HepG2 (cell line): Measurements from ENCODE around the gene NME9. TPM values are rescaled to one million over a fixed set of nuclear protein-coding genes. Genes with fewer than 3 reads are reported as not detected.

ENCODE experiments used
- ATAC-seq: fragments of 200-7000 bp; cut with Tn5 transposase; 3 replicates; pipeline ENCODE4 v1.9.1; 2020; ENCODE audit warnings: mild to moderate bottlenecking, moderate library complexity
- BruUV-seq: library from RNA; stranded (reverse); fragments of 400-500 nt; replicated peaks from 2 replicates; lab custom pipeline; 2021; lab: Mats Ljungman, UMichigan
- CTCF ChIA-PET: fragments of 300-600 bp; formaldehyde crosslinking; extraction: SDS; loops from one replicate; lab custom pipeline; 2021; ENCODE audit warnings: low total read pairs, inconsistent platforms, low intra/inter-chr PET ratio; lab: Yijun Ruan, JAX
- POLR2A ChIA-PET: fragments of 350-600 bp; sonication (Branson Sonifier 250); formaldehyde crosslinking; loops from one replicate; lab custom pipeline; 2020; ENCODE audit warnings: antibody characterized with exemption, inconsistent platforms; lab: Yijun Ruan, JAX
- DNase-seq: peaks from one replicate; pipeline ENCODE4 v3.0.0-alpha.2; 2015; ENCODE audit warnings: low spot score
- FAIRE-seq: peaks from 3 replicates; lab custom pipeline; 2011; peaks lifted over from hg19 to GRCh38; lab: Jason Lieb, UNC
- H2AFZ ChIP-seq: one replicate; pipeline ENCODE4 v1.6.1; 2011; ENCODE audit warnings: low read length, inconsistent platforms
- H3K27ac ChIP-seq: fragments of 300-600 bp; 3 replicates; pipeline ENCODE4 v1.8.0; 2011; ENCODE audit warnings: mixed run types, mild to moderate bottlenecking, mixed read lengths, low read length, inconsistent platforms; ENCODE audit not compliant: insufficient read depth; ENCODE audit errors: extremely low read length
- H3K27me3 ChIP-seq, 2 experiments: fragments of 200-600 bp in 1 of 2; 2 replicates in 1 of 2; 3 replicates in 1 of 2; pipeline versions ENCODE4 v1.6.0 to v1.8.0; 2011; ENCODE audit warnings: low read length in 2 of 2, mild to moderate bottlenecking in 2 of 2, moderate library complexity in 2 of 2, inconsistent platforms in 1 of 2; ENCODE audit not compliant: insufficient read depth in 2 of 2, control insufficient read depth in 1 of 2
- H3K36me3 ChIP-seq, 2 experiments: fragments of 200-600 bp in 1 of 2; replicated peaks in 1 of 2; 2 replicates in 1 of 2; 3 replicates in 1 of 2; pipeline versions ENCODE4 v1.5.1 to v1.8.0; 2011; ENCODE audit warnings: low read length in 2 of 2, inconsistent platforms in 1 of 2; ENCODE audit not compliant: insufficient read depth in 2 of 2, control insufficient read depth in 1 of 2
- H3K4me1 ChIP-seq: 2 replicates; pipeline ENCODE4 v1.5.1; 2012; ENCODE audit warnings: low read length, inconsistent platforms; ENCODE audit not compliant: insufficient read depth
- H3K4me2 ChIP-seq: 2 replicates; pipeline ENCODE4 v1.6.0; 2011; ENCODE audit warnings: low read depth, low read length, inconsistent platforms
- H3K4me3 ChIP-seq, 3 experiments: fragments of 200-600 bp in 1 of 3; sonication (generic), shearing (Covaris generic) in 1 of 3; replicated peaks in 1 of 3; 2 replicates each; pipeline ENCODE4 v1.5.1; 2011 to 2016; ENCODE audit warnings: low read length in 3 of 3, inconsistent platforms in 2 of 3, low read depth in 2 of 3, mild to moderate bottlenecking in 2 of 3, control low read depth in 1 of 3, mixed read lengths in 1 of 3; ENCODE audit not compliant: insufficient read depth in 1 of 3
- H3K79me2 ChIP-seq: one replicate; pipeline ENCODE4 v1.6.1; 2011; ENCODE audit warnings: low read length, inconsistent platforms; ENCODE audit not compliant: insufficient read depth
- H3K9ac ChIP-seq: 2 replicates; pipeline ENCODE4 v1.6.0; 2011; ENCODE audit warnings: mild to moderate bottlenecking, low read depth, low read length, inconsistent platforms; ENCODE audit not compliant: insufficient read depth
- H3K9me3 ChIP-seq: 2 replicates; pipeline ENCODE4 v1.5.1; 2012; ENCODE audit warnings: mild to moderate bottlenecking, low read length
- H4K20me1 ChIP-seq: 2 replicates; pipeline ENCODE4 v1.6.0; 2011; ENCODE audit warnings: inconsistent platforms, mild to moderate bottlenecking, low read length, moderate library complexity; ENCODE audit not compliant: insufficient read depth
- GABPB1 ChIP-seq: IDR thresholded peaks from 2 replicates; pipeline ENCODE4 v1.6.1; 2016; ENCODE audit warnings: mild to moderate bottlenecking, missing genetic modification reagents, moderate library complexity, missing compliant biosample characterization
- GATAD1 ChIP-seq: IDR thresholded peaks from 2 replicates; pipeline ENCODE4 v1.6.1; 2016; ENCODE audit warnings: missing genetic modification reagents, missing compliant biosample characterization
- HMGXB4 ChIP-seq, 2 experiments: sonication (generic) in 1 of 2; formaldehyde crosslinking in 1 of 2; IDR thresholded peaks; 2 replicates each; pipeline versions ENCODE4 v1.4.0 to v1.6.1; 2018 to 2020; ENCODE audit warnings: missing genetic modification reagents in 2 of 2, borderline replicate concordance in 1 of 2, low read depth in 1 of 2, mild to moderate bottlenecking in 1 of 2, missing biosample characterization in 1 of 2
- HNRNPLL ChIP-seq: fragments of 200-400 bp; formaldehyde crosslinking; IDR thresholded peaks from 2 replicates; pipeline ENCODE4 v1.6.1; 2017; ENCODE audit warnings: mild to moderate bottlenecking, low read depth, low read length; ENCODE audit not compliant: poor library complexity, severe bottlenecking
- KDM4B ChIP-seq: sonication (generic); formaldehyde crosslinking; IDR thresholded peaks from 2 replicates; pipeline ENCODE4 v1.4.0; 2020; ENCODE audit warnings: missing genetic modification reagents
- KLF11 ChIP-seq: IDR thresholded peaks from 2 replicates; pipeline ENCODE4 v1.6.1; 2016; ENCODE audit warnings: missing compliant biosample characterization
- RFX1 ChIP-seq: fragments of 450-650 bp; IDR thresholded peaks from 2 replicates; pipeline ENCODE4 v1.6.1; 2017
- SIX1 ChIP-seq: sonication (generic); formaldehyde crosslinking; IDR thresholded peaks from 2 replicates; pipeline ENCODE4 v1.4.0; 2020; ENCODE audit warnings: missing genetic modification reagents, borderline replicate concordance
- TARDBP ChIP-seq: sonication (generic); formaldehyde crosslinking; IDR thresholded peaks from 2 replicates; pipeline ENCODE4 v1.8.0; 2022; ENCODE audit warnings: mild to moderate bottlenecking, missing genetic modification reagents
- TOPORS ChIP-seq: sonication (generic); formaldehyde crosslinking; IDR thresholded peaks from 2 replicates; pipeline ENCODE4 v1.8.0; 2023; ENCODE audit warnings: mild to moderate bottlenecking, missing genetic modification reagents
- ZFP62 ChIP-seq: sonication (generic); formaldehyde crosslinking; IDR thresholded peaks from 2 replicates; pipeline ENCODE4 v1.4.0; 2020; ENCODE audit warnings: missing genetic modification reagents
- ZNF234 ChIP-seq: sonication (generic); formaldehyde crosslinking; conservative IDR thresholded peaks from 2 replicates; pipeline ENCODE4 v1.5.1; 2020; ENCODE audit warnings: mild to moderate bottlenecking, missing genetic modification reagents
- ZNF318 ChIP-seq: sonication (generic); formaldehyde crosslinking; IDR thresholded peaks from 2 replicates; pipeline ENCODE4 v1.4.0; 2020; ENCODE audit warnings: mild to moderate bottlenecking, missing genetic modification reagents
- ZNF607 ChIP-seq: sonication (generic); formaldehyde crosslinking; IDR thresholded peaks from 2 replicates; pipeline ENCODE4 v1.5.1; 2020; ENCODE audit warnings: missing genetic modification reagents, mild to moderate bottlenecking, borderline replicate concordance
- WGBS: methylation state at CpG from one replicate; pipeline ENCODE4 v1.1.6; 2017; ENCODE audit warnings: low lambda C conversion rate; 5-methylcytosine and 5-hydroxymethylcytosine counted together
- in situ Hi-C: cut with HindIII; loops from 2 replicates; pipeline ENCODE4 v1.10.0; 2017; ENCODE audit warnings: low pct_unique_long_range_greater_than_20kb; ENCODE audit not compliant: extremely low pct_ligation_motif_present
- intact Hi-C: fragments of 100-400 bp; cut with micrococcal nuclease; formaldehyde crosslinking; loops from one replicate; pipeline ENCODE4 v1.10.0; 2022; ENCODE audit not compliant: unreplicated experiment
- polyA plus RNA-seq, 8 experiments: library from polyadenylated mRNA; depleted of rRNA in 3 of 8; stranded (reverse) in 7 of 8; unstranded in 1 of 8; fragments of >200 nt; fragmentation: Illumina TruSeq in 4 of 8; extraction: Trizol in 4 of 8; gene quantifications; 2 replicates each; pipeline versions ENCODE4 v1.2.1 to v1.2.3, GENCODE V29; 2011 to 2016; ENCODE audit warnings: low read depth in 4 of 8, missing spikeins in 1 of 8, mixed read lengths in 1 of 8; ENCODE audit not compliant: insufficient read depth in 1 of 8
- total RNA-seq, 5 experiments: library from RNA; depleted of rRNA; stranded (reverse); fragments of >200 nt; fragmentation: Illumina TruSeq; extraction: Trizol; gene quantifications; 2 replicates each; pipeline ENCODE4 v1.2.3, GENCODE V29; 2016; ENCODE audit warnings: low read depth in 1 of 5

Gene NME9
- total and polyA plus RNA-seq, 2 of the 13 experiments (the other 11 are each of a cell fraction or from before 2014, with no cell fraction given), result not detected

GRCh38 chr3:138373087-138373735 lies 43.6 kb upstream of the NME9 start:
- Histone ChIP-seq H3K27ac (no peak overlapping the region), H3K36me3 (peaks cover 0 to 1% of the 10 kb centered on the region in 2 experiments; a peak in 1 of 5 replicates), H2AFZ (no peak overlapping the region), H3K4me1 (no peaks in the 10 kb centered on the region), H3K4me2 (no peak overlapping the region), H3K4me3 (no peak overlapping the region), H3K9me3 (no peaks in the 10 kb centered on the region), H4K20me1 (no peaks in the 10 kb centered on the region), H3K27me3 (no peaks in the 10 kb centered on the region), H3K79me2 (no peaks in the 10 kb centered on the region), H3K9ac (no peak overlapping the region)
- no peak for DNase-seq
- in situ Hi-C loops, result no loop called here
- ChIA-PET CTCF (no interaction called here), POLR2A (no interaction called here)
- WGBS, result 88% methylated on average over 6 of the region's 7 CpGs
- TSS peak; percentile 51 for BruUV-seq
- intact Hi-C loops, result no loop called here
- ATAC-seq, result no peak
- no peak for FAIRE-seq
- no peak for TF ChIP-seq KLF11
- TF ChIP-seq ZNF607 (CRISPR knock-in tag), result no peak
- no peak for TF ChIP-seq HMGXB4 (CRISPR knock-in tag; IDR thresholded peaks at IDR 0.05; ENCODE audit: borderline replicate concordance in 1 of 2, low read depth in 1 of 2)
- no peak for TF ChIP-seq ZNF234
- TF ChIP-seq KDM4B, result no peak
- no peak for TF ChIP-seq GATAD1 (CRISPR knock-in tag)
- no peak for TF ChIP-seq ZFP62 (CRISPR knock-in tag)
- no peak for TF ChIP-seq RFX1
- TF ChIP-seq TARDBP (CRISPR knock-in tag), result no peak
- no peak for TF ChIP-seq GABPB1 (CRISPR knock-in tag)
- TF ChIP-seq HNRNPLL, result no peak
- no peak for TF ChIP-seq TOPORS (CRISPR knock-in tag)
- no peak for TF ChIP-seq ZNF318
- no peak for TF ChIP-seq SIX1 (CRISPR knock-in tag)
